ENCODE data around the gene SCYGR4. TPM values are rescaled to one million over a fixed set of nuclear protein-coding genes. Genes with fewer than 3 reads are reported as not detected.
"Not testable (repeated sequence)": the region's sequence is repeated elsewhere in the genome, so short reads cannot be mapped to it uniquely, and the experiment has no call there.

The SCYGR4 gene
- total and polyA plus RNA-seq, 7 experiments from 2014 or later, result not detected

GRCh38 chr2:227661025-227661649 is 43.8 kb downstream of the SCYGR4 start:
- no peaks in the 10 kb centered on the region for H3K27me3 ChIP-seq (ENCODE audit: control insufficient read depth in 2 of 2, insufficient read depth in 2 of 2, low read length in 2 of 2)
- intact Hi-C loops (cut with micrococcal nuclease), result no loop called here
- Mint-ChIP-seq H3K9me3 (no peaks in the 10 kb centered on the region), H3K27me3 (peaks cover 0 to 8% (median 0%) of the 10 kb centered on the region in 5 donors), H3K36me3 (no peaks in the 10 kb centered on the region), H3K4me3 (no peak overlapping the region), H3K27ac (no peak overlapping the region), H3K4me1 (no peaks in the 10 kb centered on the region)
- H3K27ac ChIP-seq (ENCODE audit: low read depth, low read length), result no peak overlapping the region
- H3K9me3 ChIP-seq (ENCODE audit: control insufficient read depth in 2 of 3, low read length in 3 of 3), result no peaks in the 10 kb centered on the region
- DNase-seq (no peak), ATAC-seq (no peak)
- CTCF ChIA-PET, result no interaction called here
- POLR2A ChIA-PET, result no interaction called here
- no peaks in the 10 kb centered on the region for H3K36me3 ChIP-seq (ENCODE audit: control insufficient read depth in 2 of 3, insufficient read depth in 3 of 3, low read length in 3 of 3)
- H3K4me1 ChIP-seq (ENCODE audit: control insufficient read depth in 2 of 2, insufficient read depth in 2 of 2, low read length in 2 of 2), result no peaks in the 10 kb centered on the region
- H3K4me3 ChIP-seq (ENCODE audit: low read length), result no peak overlapping the region

GRCh38 chr2:227661827-227662226 is 44.5 kb downstream of the SCYGR4 start:
- ChIA-PET CTCF (no interaction called here), POLR2A (no interaction called here)
- intact Hi-C loops (cut with micrococcal nuclease), result no loop called here
- Mint-ChIP-seq H3K27ac (no peak overlapping the region), H3K27me3 (peaks cover 0 to 8% (median 0%) of the 10 kb centered on the region in 5 donors), H3K36me3 (no peaks in the 10 kb centered on the region), H3K4me1 (no peaks in the 10 kb centered on the region), H3K4me3 (no peak overlapping the region), H3K9me3 (no peaks in the 10 kb centered on the region)
- Histone ChIP-seq H3K27me3 (ENCODE audit: control insufficient read depth in 2 of 2, insufficient read depth in 2 of 2, low read length in 2 of 2) (no peaks in the 10 kb centered on the region), H3K9me3 (ENCODE audit: control insufficient read depth in 2 of 3, low read length in 3 of 3) (no peaks in the 10 kb centered on the region), H3K27ac (ENCODE audit: low read depth, low read length) (no peak overlapping the region), H3K36me3 (ENCODE audit: control insufficient read depth in 2 of 3, insufficient read depth in 3 of 3, low read length in 3 of 3) (no peaks in the 10 kb centered on the region), H3K4me1 (ENCODE audit: control insufficient read depth in 2 of 2, insufficient read depth in 2 of 2, low read length in 2 of 2) (no peaks in the 10 kb centered on the region), H3K4me3 (ENCODE audit: low read length) (no peak overlapping the region)
- ATAC-seq (no peak), DNase-seq (no peak)

DNA sequence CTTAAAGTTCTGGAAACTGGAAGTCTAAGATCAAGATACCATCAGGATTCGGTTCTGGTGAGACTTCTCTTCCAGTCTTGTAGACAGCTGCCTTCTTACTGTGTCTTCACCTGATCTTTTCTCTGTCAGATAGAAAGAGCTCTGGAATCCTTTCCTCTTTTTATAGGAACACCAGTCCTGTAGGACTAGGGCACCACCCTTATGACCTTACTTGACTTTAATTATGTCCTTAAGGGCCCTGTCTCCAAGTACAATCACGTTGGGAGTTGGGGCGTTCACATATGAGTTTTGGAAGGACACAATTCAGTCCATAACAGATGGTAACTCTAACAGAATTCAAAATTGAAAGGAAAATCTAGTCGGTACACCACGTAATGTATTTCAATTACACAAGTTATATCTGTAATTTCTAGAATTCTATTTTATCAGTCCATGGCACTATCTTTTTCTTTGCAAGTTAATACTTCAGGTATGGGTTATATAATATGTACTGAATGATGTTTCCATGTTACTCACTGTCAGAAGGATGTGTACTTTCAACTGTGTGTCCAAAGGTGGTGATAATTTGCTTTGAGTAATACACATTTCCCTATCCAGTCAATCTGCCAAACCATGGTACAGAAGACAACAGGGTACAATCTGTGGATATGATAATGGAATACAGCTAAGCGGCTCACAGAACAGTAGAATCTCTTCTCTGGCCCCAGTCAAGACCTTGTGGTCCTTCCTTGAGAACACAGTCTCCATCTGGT is 48.1 kb downstream of the SCYGR4 start:
- Histone ChIP-seq H3K27me3 (ENCODE audit: control insufficient read depth in 2 of 2, insufficient read depth in 2 of 2, low read length in 2 of 2) (no peaks in the 10 kb centered on the region), H3K9me3 (ENCODE audit: control insufficient read depth in 2 of 3, low read length in 3 of 3) (no peaks in the 10 kb centered on the region), H3K27ac (ENCODE audit: low read depth, low read length) (no peak overlapping the region), H3K4me3 (ENCODE audit: low read length) (no peak overlapping the region), H3K36me3 (ENCODE audit: control insufficient read depth in 2 of 3, insufficient read depth in 3 of 3, low read length in 3 of 3) (no peaks in the 10 kb centered on the region), H3K4me1 (ENCODE audit: control insufficient read depth in 2 of 2, insufficient read depth in 2 of 2, low read length in 2 of 2) (no peaks in the 10 kb centered on the region)
- H3K36me3 Mint-ChIP-seq, result no peaks in the 10 kb centered on the region
- ATAC-seq (no peak), DNase-seq (no peak)
- no peak overlapping the region for H3K4me3 Mint-ChIP-seq
- H3K27me3 Mint-ChIP-seq, result peaks cover 0 to 4% (median 0%) of the 10 kb centered on the region in 5 donors
- H3K27ac Mint-ChIP-seq, result no peak overlapping the region
- intact Hi-C loops (cut with micrococcal nuclease), result no loop called here
- no peaks in the 10 kb centered on the region for H3K9me3 Mint-ChIP-seq
- ChIA-PET POLR2A (no interaction called here), CTCF (no interaction called here)
- no peaks in the 10 kb centered on the region for H3K4me1 Mint-ChIP-seq

- H3K27me3 ChIP-seq (ENCODE audit: control insufficient read depth in 2 of 2, insufficient read depth in 2 of 2, low read length in 2 of 2); H3K36me3 ChIP-seq (ENCODE audit: control insufficient read depth in 2 of 3, insufficient read depth in 3 of 3, low read length in 3 of 3); H3K9me3 ChIP-seq (ENCODE audit: control insufficient read depth in 2 of 3, low read length in 3 of 3); ATAC-seq; DNase-seq; CTCF ChIA-PET; H3K4me1 Mint-ChIP-seq; H3K27me3 Mint-ChIP-seq; H3K36me3 Mint-ChIP-seq; H3K4me1 ChIP-seq (ENCODE audit: control insufficient read depth in 2 of 2, insufficient read depth in 2 of 2, low read length in 2 of 2); H3K27ac ChIP-seq (ENCODE audit: low read depth, low read length); POLR2A ChIA-PET; H3K4me3 Mint-ChIP-seq; H3K27ac Mint-ChIP-seq; H3K4me3 ChIP-seq (ENCODE audit: low read length); intact Hi-C loops (cut with micrococcal nuclease); H3K9me3 Mint-ChIP-seq: not testable (repeated sequence)
Observed at GRCh38 chr2:227666631-227667170, 49.4 kb downstream of the SCYGR4 start, which contains the start of gene SCYGR5. Gene SCYGR5, plus strand, starts transcription at chr2:227666804. Its CDS starts 0 bp downstream, at chr2:227666804.

Other genes starting within 250 kb of the SCYGR4 start
- gene TM4SF20, start 238.2 kb upstream of the SCYGR4 start, total RNA-seq, result not detected
- gene TM4SF20, start 238.2 kb upstream of the SCYGR4 start, polyA plus RNA-seq, result under 1 TPM in 1 of 2 donors, not detected in 1; 0.09 TPM
- gene SCYGR1, start 229.5 kb upstream of the SCYGR4 start, total RNA-seq, result not detected
- gene SCYGR1, start 229.5 kb upstream of the SCYGR4 start, polyA plus RNA-seq, result not detected
- gene AGFG1, start 145.3 kb upstream of the SCYGR4 start, total RNA-seq, result 10 to 100 TPM; 52.8 to 84.5 (median 58.2) TPM
- 10 to 100 TPM; 10.6 to 29.5 TPM for gene AGFG1, start 145.3 kb upstream of the SCYGR4 start, polyA plus RNA-seq
- gene SCYGR2, start 18.6 kb upstream of the SCYGR4 start, total RNA-seq, result not detected
- gene SCYGR2, start 18.6 kb upstream of the SCYGR4 start, polyA plus RNA-seq, result not detected
- gene SCYGR3, start 2.7 kb upstream of the SCYGR4 start, total RNA-seq, result not detected
- not detected for gene SCYGR3, start 2.7 kb upstream of the SCYGR4 start, polyA plus RNA-seq
- gene SCYGR5, start 49.3 kb downstream of the SCYGR4 start, total RNA-seq, result not detected
- not detected for gene SCYGR5, start 49.3 kb downstream of the SCYGR4 start, polyA plus RNA-seq
- not detected for gene SLC19A3, start 100.5 kb downstream of the SCYGR4 start, total RNA-seq
- not detected for gene SLC19A3, start 100.5 kb downstream of the SCYGR4 start, polyA plus RNA-seq
- not detected for gene SCYGR6, start 107.3 kb downstream of the SCYGR4 start, total RNA-seq
- not detected for gene SCYGR6, start 107.3 kb downstream of the SCYGR4 start, polyA plus RNA-seq
- not detected for gene SCYGR7, start 110.8 kb downstream of the SCYGR4 start, total RNA-seq
- gene SCYGR7, start 110.8 kb downstream of the SCYGR4 start, polyA plus RNA-seq, result not detected
- not detected for gene SCYGR8, start 128.4 kb downstream of the SCYGR4 start, total RNA-seq
- not detected for gene SCYGR8, start 128.4 kb downstream of the SCYGR4 start, polyA plus RNA-seq
- 1 to 10 TPM in 2 of 5 experiments, under 1 TPM in 1, not detected in 2; 0.36 to 1.9 (median 1.4) TPM for gene CCL20, start 196.3 kb downstream of the SCYGR4 start, total RNA-seq
- not detected for gene CCL20, start 196.3 kb downstream of the SCYGR4 start, polyA plus RNA-seq

Data from naive thymus-derived CD4-positive, alpha-beta T cell (primary cell).